Activated naive CD4-positive, alpha-beta T cell treated with anti-CD3 and anti-CD28 coated beads, Interleukin-2, amount 50 U/mL, for 16 hours (primary cell): ENCODE measurements around the gene EPG5.
"Not testable (repeated sequence)": the region's sequence is repeated elsewhere in the genome, so short reads cannot be mapped to it uniquely, and the experiment has no call there.

ENCODE experiments used
- DNase-seq: peaks from one replicate; pipeline ENCODE4 v3.0.0-alpha.2; 2020

EPG5 gene

DNA sequence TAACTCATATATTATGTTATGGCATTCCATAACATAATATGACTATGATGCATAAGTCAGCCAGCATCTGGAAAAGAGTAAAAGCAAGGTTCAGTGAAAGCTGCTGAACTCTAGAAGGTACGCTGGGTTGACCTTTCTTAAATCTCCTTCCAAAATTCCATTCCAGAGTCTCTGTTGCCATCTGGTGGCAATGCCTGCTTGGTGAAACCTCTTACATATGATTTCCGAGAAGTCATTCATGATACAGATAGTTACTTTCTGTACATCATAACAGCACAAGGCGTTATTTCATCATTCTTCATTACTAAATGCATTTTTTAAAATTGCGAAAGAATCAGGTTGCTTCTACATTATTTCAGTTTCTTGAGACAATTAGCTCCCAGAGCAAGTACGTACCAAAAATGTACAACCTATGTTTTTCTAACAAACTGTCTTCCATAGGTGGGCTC lies 7.0 kb upstream of the EPG5 start:
- peak; percentile 67 for DNase-seq

DNA sequence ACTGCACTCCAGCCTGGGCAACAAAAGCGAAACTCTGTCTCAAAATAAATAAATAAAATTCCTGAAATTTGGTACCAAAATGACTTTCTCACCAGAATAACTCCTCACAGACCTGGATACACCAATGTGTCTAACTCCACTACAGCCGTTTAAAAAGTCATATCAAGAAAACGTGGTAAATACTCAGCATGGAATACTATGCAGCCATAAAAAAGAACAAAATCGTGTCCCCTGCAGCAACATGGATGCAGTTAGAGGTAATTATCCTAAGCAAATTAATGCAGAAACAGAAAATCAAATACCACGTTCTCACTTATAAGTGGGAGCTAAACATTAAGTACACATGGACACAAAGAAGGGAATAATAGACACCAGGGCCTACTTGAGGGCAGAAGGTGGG lies 2.2 kb downstream of the EPG5 start:
- not testable (repeated sequence) for DNase-seq

DNA sequence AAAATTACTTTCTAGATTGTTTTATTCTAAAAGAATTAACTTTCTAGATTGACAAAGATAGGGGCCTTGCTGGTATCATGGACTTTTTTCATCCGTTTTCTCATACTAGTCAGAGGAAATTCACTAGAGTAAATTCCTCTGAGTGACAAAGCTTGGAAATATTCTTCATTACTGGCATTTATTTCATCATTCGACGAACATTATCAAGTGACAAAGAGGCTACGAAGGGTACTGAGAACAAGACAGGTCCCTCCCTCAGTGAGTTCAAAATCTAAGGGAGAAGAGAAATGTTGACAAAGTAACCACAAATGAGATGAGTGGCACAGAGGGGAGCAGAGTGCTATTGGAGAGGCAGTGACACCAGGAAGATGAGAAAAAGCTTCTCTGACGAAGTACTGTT lies 4.3 kb downstream of the EPG5 start:
- no peak for DNase-seq

DNA sequence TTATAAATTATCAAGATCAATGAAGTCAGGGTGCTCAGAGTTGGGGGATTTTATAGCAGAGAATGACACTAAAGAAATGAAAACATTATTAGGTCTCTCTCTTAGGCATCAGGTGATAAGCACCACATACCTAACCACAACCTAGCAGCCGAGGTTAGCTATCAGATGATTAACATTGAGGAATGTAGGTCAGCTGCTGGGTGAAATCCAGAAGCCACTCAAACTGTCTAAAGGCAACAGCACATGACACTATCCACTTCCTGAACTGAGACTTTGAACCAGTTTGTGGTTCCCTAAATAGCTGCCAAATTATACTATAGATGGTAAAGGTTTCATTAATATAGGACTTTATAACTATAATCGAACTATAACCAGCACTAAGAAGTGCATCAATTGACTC lies 4.7 kb downstream of the EPG5 start:
- DNase-seq = no peak

DNA sequence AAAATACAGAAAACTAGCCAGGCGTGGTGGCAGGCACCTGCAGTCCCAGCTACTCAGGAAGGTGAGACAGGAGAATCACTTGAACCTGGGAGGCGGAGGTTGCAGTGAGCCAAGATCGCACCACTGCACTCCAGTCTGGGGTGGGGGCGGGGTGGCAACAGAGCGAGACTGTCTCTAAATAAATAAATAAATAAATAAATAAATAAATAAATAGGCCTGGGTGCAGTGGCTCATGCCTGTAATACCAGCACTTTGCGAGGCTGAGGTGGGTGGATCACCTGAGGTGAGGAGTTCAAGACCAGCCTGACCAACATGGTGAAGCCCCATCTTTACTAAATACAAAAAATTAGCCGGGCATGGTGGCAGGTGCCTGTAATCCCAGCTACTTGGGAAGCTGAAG lies 7.6 kb downstream of the EPG5 start:
- not testable (repeated sequence) for DNase-seq

DNA sequence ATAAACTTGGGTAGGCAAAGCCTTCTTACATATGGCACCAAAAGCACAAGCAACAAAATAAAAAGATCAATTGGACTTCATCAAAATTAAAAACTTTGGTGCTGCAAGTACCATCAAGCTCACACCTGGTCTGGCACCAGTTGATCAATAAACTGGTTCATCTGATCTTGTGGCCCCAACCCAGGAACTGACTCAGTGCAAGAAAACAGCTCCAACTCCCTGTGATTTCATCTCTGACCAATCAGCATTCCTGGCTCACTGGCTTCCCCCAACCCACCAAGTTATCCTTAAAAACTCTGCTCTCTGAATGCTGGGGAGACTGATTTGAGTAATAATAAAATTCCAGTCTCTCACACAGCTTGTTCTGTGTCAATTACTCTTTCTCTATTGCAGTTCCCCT lies 8.4 kb downstream of the EPG5 start:
- no peak for DNase-seq

DNA sequence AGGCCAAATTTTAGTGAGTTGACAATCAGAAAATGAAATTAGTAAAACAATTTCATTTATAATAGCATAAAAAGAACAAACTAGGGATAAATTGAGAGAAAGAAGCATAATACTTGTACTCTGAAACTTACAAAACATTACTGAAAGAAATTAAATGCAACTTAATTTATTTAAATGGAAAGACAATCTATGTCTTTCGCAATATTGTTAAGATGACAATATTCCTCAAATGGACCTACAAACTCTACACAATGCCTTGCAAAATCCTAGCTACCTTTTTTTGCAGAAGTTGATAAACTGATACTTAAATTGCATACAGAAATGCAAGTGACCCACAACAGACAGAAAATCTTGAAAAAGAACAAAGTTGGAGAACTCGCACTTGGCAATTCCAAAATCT lies 9.1 kb downstream of the EPG5 start:
- DNase-seq = no peak

DNA sequence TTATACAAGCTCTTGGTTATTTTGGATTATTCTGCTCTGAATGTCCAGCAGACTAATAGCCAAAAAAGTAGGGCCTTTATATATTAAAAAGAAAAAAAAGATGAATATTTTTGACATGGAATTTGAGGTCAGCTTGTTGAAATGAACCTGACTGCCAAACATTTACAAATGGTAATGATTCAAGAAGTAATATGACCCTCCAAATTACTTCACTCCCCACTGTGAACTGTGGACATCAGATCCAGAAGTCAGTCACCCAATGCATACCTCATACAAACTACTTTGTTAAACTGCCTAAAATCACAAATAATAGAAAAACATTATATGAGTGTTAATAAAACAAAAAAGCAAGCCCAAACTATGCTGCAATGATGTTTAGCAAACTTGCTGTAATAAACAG lies 10.0 kb downstream of the EPG5 start:
- no peak for DNase-seq

DNA sequence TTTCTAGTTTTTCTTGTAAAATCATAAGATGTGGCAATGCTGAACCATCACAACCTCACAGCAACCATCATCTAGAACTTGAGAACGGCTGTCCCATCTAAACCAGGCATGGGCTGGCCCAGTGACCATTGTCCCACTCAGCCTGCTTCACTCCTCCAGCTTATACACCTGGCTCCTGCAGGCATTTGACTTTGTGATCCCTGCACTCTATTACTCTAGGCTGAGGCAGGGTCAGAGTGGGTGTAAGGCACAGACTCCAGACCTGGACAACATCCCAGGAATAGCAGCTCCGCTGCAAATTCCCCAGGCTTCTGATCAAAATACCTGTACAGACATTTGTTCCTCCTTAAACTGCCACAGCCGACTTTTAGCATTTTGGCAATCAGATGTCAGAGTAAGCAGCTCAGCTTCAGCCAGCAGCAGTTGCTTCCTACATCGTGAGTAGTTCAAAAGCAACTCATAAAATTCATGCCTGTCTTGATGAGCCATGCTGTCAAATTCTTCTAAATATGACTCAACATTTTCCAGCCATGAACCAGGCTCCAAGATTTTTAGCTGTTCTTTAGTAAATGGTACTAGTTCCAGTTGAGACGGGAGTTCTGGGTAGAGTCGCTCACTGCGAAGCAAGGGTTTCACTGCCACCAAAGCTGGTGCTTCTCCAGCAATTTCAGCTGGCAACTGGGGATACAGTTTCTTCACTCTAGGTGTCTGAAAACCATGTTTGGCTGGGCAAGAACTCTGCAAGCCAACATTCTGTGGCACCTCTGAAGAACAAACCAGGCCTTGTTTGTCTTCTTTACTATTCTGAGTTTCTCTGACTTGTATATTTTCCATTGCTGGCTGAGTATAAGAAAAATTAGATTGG lies 12.8 kb downstream of the EPG5 start:
- DNase-seq = no peak

DNA sequence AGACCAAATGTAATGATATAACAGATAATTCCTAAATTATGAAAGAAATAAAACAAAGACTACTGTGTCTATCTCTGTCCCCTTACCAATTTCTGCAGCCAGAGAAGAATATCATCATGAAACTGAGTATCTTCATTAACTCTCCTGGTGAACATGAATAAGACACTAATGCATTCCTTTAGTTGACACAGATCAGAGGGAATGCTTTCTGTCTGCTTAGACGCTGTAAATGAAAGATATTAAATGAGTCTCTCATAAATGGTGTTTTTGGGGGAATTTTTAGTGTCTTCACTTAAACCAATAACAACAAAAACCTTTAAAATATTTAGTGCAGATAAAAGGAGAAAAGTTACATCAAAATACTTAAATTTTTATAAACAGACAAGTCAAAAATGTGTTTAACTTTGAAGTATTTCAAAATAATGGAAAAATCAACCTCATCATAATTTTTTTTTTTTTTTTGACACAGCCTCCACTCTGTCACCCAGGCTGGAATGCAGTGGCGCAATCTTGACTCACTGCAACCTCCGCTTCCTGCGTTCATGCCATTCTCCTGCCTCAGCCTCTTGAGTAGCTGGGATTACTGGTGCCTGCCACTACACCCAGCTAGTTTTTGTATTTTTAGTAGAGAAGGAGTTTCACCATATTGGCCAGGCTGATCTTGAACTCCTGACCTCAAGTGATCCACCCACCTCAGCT lies 16.0 kb downstream of the EPG5 start:
- DNase-seq = no peak

DNA sequence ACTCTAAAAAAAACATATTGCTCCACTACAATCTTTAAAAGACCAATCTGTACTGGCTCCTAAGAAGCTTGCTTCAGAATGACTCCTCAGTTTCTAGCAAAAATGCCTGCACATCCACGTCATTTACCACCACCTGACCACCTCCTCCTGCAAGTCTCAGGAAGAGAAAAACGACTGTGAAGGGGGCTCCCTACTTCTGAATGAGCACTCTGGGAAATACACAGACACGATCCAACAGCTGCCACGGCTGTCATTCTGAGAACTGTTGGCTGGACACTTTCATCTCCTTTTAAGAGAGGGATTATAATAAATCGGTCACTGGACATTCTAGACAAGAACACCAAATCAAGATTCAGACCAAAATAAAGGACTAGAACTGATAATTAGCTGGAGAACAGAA lies 21.5 kb downstream of the EPG5 start:
- DNase-seq = no peak

DNA sequence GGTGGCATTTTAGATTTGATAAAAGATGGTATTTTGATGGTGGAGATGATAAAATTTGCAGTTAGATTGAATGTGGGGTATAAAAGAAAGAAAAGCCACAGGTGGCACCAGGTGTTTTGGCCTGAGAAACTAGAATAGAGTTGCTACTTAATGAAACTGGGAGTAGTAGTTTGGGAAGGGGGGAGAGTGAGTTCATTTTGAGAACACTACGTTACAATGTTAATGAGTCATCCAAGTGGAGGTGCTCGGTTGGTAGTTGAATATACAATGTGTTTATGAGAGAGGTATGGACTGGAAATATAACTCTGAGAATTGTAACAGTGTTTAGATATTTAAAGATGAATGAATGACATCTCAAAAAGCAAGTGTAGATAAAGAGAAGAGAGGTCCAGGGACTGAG lies 26.4 kb downstream of the EPG5 start:
- no peak for DNase-seq

DNA sequence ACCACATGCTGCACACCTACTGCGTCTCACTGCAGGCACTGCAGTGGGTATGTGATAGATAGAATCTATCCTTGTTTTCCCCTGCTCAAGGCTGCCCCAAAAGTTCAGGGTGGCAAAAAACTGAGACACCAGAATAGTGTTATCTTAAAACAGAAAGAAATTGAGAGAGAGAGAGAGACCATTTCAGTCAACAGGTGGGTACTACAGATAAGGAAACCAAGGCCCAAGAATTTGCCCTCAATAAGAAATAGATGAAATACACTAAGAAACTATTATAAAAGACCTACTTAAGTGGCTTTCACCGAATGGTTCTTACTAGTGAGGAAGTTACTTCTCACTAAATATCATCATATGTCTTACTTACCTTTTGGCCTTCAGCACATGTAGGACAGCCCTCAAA lies 27.9 kb downstream of the EPG5 start:
- DNase-seq = no peak

DNA sequence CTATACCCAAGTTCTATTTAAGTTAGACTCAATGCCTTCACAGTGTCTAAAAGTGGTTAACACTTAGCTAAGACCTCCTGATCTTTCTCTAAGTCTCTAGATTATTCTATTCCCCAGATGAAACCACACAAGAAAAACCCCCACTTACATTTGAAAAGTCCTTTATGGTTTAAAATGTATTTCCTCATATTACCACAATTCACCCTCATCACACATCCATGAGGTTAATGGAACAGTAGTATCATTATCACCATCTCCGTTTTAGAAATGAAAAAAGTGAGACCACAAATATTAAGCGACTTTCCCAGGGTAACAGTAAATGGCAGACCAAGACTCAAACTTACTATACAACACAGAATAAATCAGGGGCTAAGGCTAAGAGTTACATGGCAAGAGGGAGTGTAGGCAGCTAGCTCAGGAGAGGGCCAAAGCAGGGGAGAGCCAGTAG lies 28.6 kb downstream of the EPG5 start:
- DNase-seq = no peak

DNA sequence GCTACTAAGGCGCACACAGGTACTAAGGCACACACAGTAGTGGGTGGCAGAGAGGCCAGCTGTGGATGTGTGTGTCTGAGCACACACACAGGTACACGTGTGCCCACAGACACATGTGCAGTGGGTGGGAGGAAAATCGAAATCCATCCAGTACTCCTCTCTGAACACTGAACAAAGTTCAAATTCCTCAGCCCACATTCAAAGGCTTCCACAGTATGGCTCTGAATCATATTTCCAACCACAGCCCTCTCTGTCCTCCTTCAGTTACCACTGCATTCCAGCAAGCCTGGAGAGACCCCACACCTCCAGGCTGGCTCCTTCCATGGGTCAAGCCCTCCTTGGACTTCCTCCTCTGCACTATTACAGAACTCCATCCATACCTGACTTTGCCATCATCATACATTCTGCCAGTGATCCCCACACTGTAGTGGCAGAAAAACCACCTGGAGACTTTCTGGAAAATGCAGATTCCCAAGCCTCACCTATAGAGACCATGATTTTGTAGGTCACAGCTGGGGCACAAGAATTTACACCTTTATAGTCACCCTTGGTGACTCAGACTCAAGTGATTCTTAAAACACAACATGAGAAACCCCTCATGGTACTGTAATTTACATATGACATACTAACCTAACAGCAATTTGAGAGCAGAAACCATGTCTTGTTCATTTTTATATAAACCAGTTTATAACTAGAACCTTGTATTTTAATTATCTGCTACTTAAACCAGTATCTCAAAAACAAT lies 31.4 kb downstream of the EPG5 start:
- no peak for DNase-seq

DNA sequence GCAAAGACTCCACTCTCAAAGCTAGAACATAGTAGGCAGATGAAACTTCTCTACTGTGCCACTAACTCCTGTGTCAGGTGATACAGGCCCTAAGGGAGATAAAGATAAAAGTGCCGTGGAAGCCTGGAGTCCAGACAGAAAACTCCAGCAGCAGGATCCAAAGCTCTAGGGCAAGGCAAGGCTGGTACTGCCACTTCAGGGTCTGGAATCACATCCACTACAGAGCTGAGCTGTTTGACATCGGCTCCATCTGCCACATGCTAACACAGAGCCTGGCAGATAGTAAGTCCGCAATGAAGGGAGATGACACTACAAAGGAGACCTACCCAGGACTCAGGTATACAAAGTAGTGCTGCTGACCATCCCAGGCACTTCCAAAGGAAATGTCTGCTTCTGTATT lies 34.4 kb downstream of the EPG5 start:
- no peak for DNase-seq

DNA sequence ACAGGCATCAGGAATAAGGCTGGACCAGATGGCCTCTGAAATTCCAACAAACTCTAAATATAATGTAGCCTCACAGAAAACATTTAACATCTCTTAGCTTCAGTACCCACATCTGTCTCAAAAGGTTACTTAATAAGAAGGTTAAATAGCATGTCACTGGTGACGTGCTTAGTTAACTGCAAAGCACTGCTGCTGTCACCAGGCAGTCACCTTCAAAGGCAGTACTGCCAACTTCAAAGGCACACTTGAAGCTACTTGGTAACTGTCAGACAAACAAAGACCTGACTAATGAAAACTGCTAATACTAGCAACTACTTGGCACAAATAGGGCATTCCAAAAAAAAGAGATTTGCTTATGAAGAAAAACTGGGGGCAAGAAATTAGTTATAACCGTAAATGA lies 36.2 kb downstream of the EPG5 start:
- no peak for DNase-seq

DNA sequence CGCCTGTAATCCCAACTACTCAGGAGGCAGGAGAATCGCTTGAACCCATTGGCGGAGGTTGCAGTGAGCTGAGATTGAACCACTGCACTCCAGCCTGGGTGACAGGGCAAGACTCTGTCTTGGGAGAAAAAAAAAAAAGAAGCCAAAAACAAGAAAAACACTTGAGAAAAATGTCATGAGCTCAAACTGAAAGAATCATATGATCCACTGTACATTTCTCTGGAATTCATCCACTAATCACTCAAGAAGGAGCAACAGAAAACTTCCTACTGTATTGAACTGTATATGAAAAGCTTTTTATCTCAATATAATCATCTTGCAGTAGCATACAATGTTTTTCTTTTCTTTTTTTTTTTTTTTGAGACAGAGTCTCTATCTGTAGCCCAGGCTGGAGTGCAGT lies 40.4 kb downstream of the EPG5 start:
- no peak for DNase-seq

DNA sequence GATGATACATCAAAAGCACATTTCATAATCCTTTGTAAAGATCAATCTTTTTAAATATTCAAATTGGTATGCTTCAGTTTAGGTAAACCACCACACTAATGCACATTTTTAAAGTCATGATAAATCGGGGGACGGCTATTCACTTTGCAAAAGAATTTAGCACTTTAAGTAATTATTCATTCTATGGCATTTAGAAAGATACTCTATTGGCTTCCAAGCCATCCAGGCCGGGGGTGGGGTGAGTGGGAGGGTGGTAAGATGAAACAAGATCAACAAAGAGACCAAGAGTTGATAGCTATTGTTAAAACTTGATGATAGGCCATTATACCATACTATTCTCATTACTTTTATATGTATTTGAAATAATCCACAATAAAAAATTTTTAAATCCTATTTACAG lies 41.0 kb downstream of the EPG5 start:
- DNase-seq = no peak

DNA sequence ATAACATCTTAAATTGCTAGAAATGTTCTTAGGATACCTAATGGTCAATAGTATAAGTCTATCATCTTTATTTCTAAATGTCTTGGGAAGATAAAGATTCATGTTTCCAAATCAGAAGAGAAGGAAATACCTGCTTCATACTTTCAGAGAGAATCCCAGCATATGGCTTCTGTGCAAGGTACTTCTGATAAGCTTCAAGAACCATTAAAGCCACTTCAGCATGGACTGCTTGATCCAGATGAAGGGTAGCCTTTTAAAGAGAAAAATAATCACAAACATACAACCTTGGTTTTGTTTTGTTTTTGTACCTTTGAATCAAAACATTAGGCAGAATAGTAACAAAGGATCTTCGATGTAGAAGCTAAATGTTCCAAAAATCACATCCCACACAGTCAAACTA lies 44.0 kb downstream of the EPG5 start:
- no peak for DNase-seq

DNA sequence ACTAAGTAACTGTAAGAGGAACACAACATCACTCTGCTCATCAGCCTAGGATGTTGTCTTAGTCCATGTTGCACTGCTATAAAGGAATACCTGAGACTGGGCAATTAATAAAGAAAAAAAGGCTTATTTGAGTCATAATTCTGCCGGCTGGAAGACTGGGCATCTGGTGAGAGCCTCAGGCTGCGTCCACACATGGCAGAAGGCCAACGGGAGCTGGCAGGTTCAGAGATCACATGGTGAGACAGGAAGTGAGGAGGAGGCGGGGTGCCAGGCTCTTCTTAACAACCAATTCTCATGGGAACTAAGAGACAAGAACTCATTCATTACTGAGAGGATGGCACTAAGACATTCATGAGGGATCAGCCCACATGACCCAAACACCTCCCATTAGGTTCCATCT lies 46.8 kb downstream of the EPG5 start:
- DNase-seq = no peak

DNA sequence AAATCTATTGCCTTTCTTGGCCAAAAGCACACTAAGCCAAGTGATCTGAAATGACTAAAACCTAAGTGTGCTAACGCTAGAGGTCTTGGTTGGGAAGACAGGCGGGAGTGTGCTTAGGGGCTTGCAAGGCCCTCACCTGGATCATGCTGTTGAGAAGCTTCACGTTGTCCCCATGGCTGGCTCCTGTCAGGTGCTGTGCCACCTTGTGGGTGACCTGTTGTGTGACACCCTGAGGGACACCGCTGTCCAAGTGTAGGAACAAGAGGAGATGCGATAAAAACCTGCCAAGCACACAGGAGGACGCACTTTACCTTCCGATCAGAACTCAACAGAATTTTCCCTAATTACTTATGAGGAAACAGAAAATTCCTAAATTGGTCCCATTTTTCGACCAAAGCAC lies 50.8 kb downstream of the EPG5 start:
- peak; percentile 14 for DNase-seq

DNA sequence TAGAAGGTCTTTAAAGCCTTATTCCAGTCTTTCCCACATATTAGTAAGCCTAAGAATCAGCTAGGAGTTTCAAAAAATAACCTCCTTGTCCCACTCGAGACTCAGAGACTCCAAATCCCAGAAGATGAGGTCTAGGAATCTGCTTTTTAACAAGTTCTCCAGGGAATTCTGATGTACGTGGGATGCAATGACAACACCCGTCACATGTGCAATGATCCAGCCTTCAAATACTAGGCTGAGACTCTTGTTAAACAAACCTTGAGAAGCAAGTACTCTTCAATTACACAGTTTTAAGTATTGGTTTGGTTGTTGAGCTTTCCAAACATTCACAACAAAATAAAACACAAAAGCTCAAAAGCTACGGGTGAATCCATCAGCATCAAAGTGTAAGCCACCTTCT lies 53.9 kb downstream of the EPG5 start:
- DNase-seq = no peak
